B cell (primary cell): ENCODE measurements around the gene ATP12A. TPM values are rescaled to one million over a fixed set of nuclear protein-coding genes. Genes with fewer than 3 reads are reported as not detected.

ENCODE experiments used
- ATAC-seq: fragments of 200-7000 bp; cut with Tn5 transposase; one replicate; pipeline ENCODE4 v1.10.0; 2021; ENCODE audit warnings: low read depth, mild to moderate bottlenecking, moderate number of reproducible peaks, moderate library complexity
- CTCF ChIA-PET: fragments of 350-600 bp; sonication (Branson Sonifier 250); formaldehyde crosslinking; loops from one replicate; lab custom pipeline; 2021; ENCODE audit warnings: antibody characterized with exemption, inconsistent platforms; lab: Charles Lee
- POLR2A ChIA-PET: fragments of 350-600 bp; sonication (Branson Sonifier 250); formaldehyde crosslinking; loops from one replicate; lab custom pipeline; 2021; ENCODE audit warnings: antibody characterized with exemption; lab: Charles Lee
- DNase-seq: peaks from one replicate; pipeline ENCODE4 v3.0.0; 2013
- H2AFZ ChIP-seq: 2 replicates; pipeline ENCODE4 v1.6.1; 2012; ENCODE audit warnings: mild to moderate bottlenecking, low read depth, low read length; ENCODE audit not compliant: insufficient read depth, poor library complexity, severe bottlenecking
- H3K27ac ChIP-seq, 2 donors: 1 replicate in 1 of 2; 2 replicates in 1 of 2; pipeline ENCODE4 v1.5.1; 2012 to 2013; ENCODE audit warnings: low read length in 2 of 2, mild to moderate bottlenecking in 2 of 2, moderate library complexity in 1 of 2
- H3K27me3 ChIP-seq, 4 experiments: fragments of 200-600 bp in 1 of 4; sonication (generic) in 1 of 4; replicated peaks in 1 of 4; 1 replicate in 2 of 4; 2 replicates in 2 of 4; pipeline versions ENCODE4 v1.6.1 to v1.7.0; 2013 to 2016; ENCODE audit warnings: low read length in 3 of 4, mild to moderate bottlenecking in 2 of 4, mixed read lengths in 1 of 4, moderate library complexity in 1 of 4; ENCODE audit not compliant: insufficient read depth in 4 of 4, control insufficient read depth in 3 of 4; ENCODE audit errors: control extremely low read depth in 1 of 4
- H3K36me3 ChIP-seq, 2 experiments: replicated peaks in 1 of 2; 1 replicate in 1 of 2; 2 replicates in 1 of 2; pipeline versions ENCODE4 v1.6.1 to v1.7.1; 2013; ENCODE audit warnings: low read length in 1 of 2; ENCODE audit not compliant: insufficient read depth in 2 of 2, control insufficient read depth in 1 of 2; ENCODE audit errors: control extremely low read depth in 1 of 2, extremely low read depth in 1 of 2
- H3K4me1 ChIP-seq, 2 donors: fragments of 200-600 bp in 1 of 2; sonication (generic) in 1 of 2; 1 replicate in 1 of 2; 2 replicates in 1 of 2; pipeline versions ENCODE4 v1.5.1 to v1.6.1; 2013 to 2017; ENCODE audit warnings: low read length in 2 of 2; ENCODE audit not compliant: control insufficient read depth in 2 of 2, insufficient read depth in 2 of 2
- H3K4me2 ChIP-seq: replicated peaks from 2 replicates; pipeline ENCODE3; 2012; ENCODE audit warnings: mild to moderate bottlenecking, low read depth, low read length; ENCODE audit not compliant: poor library complexity, severe bottlenecking
- H3K4me3 ChIP-seq, 5 experiments: fragments of 200-600 bp in 1 of 5; sonication (generic) in 1 of 5; 1 replicate in 3 of 5; 2 replicates in 2 of 5; pipeline versions ENCODE4 v1.5.1 to v1.7.0; 2011 to 2016; ENCODE audit warnings: low read length in 4 of 5, mild to moderate bottlenecking in 4 of 5, low read depth in 2 of 5, control low read depth in 1 of 5, moderate library complexity in 1 of 5; ENCODE audit not compliant: insufficient read depth in 1 of 5; ENCODE audit errors: control extremely low read depth in 1 of 5, extremely low read depth in 1 of 5
- H3K79me2 ChIP-seq: fragments of 200-600 bp; sonication (generic); one replicate; pipeline ENCODE4 v1.6.0; 2016; ENCODE audit warnings: low read length; ENCODE audit not compliant: control insufficient read depth, insufficient read depth
- H3K9ac ChIP-seq: fragments of 200-600 bp; sonication (generic); 2 replicates; pipeline ENCODE4 v1.6.1; 2017; ENCODE audit warnings: mild to moderate bottlenecking, low read length, moderate library complexity
- H3K9me3 ChIP-seq, 3 donors: one replicate each; pipeline versions ENCODE4 v1.6.1 to v1.7.1; 2013; ENCODE audit warnings: low read length in 2 of 3; ENCODE audit not compliant: control insufficient read depth in 2 of 3, insufficient read depth in 1 of 3; ENCODE audit errors: control extremely low read depth in 1 of 3
- H4K20me1 ChIP-seq: 2 replicates; pipeline ENCODE4 v1.6.0; 2012; ENCODE audit warnings: mild to moderate bottlenecking, low read length; ENCODE audit not compliant: insufficient read depth, control insufficient read depth, poor library complexity, severe bottlenecking
- H3K27ac Mint-ChIP-seq: one replicate; pipeline ENCODE4 v1.8.0; 2021; ENCODE audit warnings: mixed read lengths
- H3K27me3 Mint-ChIP-seq: one replicate; pipeline ENCODE4 v1.8.0; 2021; ENCODE audit warnings: mixed read lengths
- H3K4me1 Mint-ChIP-seq: one replicate; pipeline ENCODE4 v1.8.0; 2021; ENCODE audit warnings: mixed read lengths
- H3K4me3 Mint-ChIP-seq: one replicate; pipeline ENCODE4 v1.8.0; 2021; ENCODE audit warnings: mixed read lengths
- H3K9me3 Mint-ChIP-seq: one replicate; pipeline ENCODE4 v1.8.0; 2022; ENCODE audit warnings: mixed read lengths; ENCODE audit not compliant: insufficient read depth
- CTCF ChIP-seq: fragments of 200-600 bp; IDR thresholded peaks from one replicate; pipeline ENCODE4 v1.8.0; 2022; ENCODE audit warnings: antibody characterized with exemption, mild to moderate bottlenecking
- EZH2 ChIP-seq: IDR thresholded peaks from 2 replicates; pipeline ENCODE4 v1.6.1; 2012; ENCODE audit warnings: borderline replicate concordance, low read depth, mild to moderate bottlenecking, moderate library complexity, low read length; ENCODE audit not compliant: insufficient read depth, poor library complexity, severe bottlenecking
- WGBS: methylation state at CpG from one replicate; pipeline ENCODE4 v1.1.5; 2013; ENCODE audit warnings: missing lambda C conversion rate; ENCODE audit not compliant: insufficient coverage; 5-methylcytosine and 5-hydroxymethylcytosine counted together
- intact Hi-C: fragments of 100-400 bp; cut with micrococcal nuclease; formaldehyde crosslinking; loops from one replicate; pipeline ENCODE4 v1.10.0; 2022
- polyA plus RNA-seq: library from polyadenylated mRNA; depleted of rRNA; stranded (reverse); fragments of >200 nt; gene quantifications from 2 replicates; pipeline ENCODE4 v1.2.3, GENCODE V29; 2012
- total RNA-seq, 2 donors: library from RNA; stranded (reverse); fragments of 120-200 nt in 1 of 2; gene quantifications; 1 replicate in 1 of 2; 2 replicates in 1 of 2; pipeline versions ENCODE4 v1.2.3 to v1.2.4, GENCODE V29; 2013 to 2022

The ATP12A gene
- total and polyA plus RNA-seq, 2 donors (not counting 1 experiment from before 2014, with no cell fraction given), result not detected

DNA sequence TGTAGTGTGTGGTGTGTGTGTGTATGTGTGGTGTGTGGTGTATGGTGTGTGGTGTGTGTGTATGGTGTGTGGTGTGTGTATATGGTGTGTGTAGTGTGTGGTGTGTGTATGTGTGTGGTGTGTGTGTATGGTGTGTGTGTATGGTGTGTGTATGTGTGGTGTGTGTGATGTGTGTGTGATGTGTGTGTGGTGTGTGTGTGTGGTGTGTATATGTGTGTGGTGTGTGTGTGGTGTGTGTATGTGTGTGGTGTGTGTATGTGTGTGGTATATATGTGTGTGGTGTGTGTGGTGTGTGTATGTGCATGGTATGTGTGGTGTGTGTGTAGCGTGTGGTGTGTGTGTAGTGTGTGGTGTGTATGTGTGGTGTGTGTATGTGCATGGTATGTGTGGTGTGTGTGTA, 1.7 kb downstream of the ATP12A start:
- no peak overlapping the region for H3K27ac Mint-ChIP-seq

GRCh38 chr13:24682353-24682752, 2.1 kb downstream of the ATP12A start:
- no peaks in the 10 kb centered on the region for H3K79me2 ChIP-seq
- no peak overlapping the region for H2AFZ ChIP-seq
- H3K36me3 ChIP-seq, result no peaks in the 10 kb centered on the region
- no peak overlapping the region for H3K9ac ChIP-seq
- H3K27ac ChIP-seq, result no peak overlapping the region
- Mint-ChIP-seq H3K27ac (no peak overlapping the region), H3K4me1 (peaks cover 19% of the 10 kb centered on the region), H3K9me3 (no peaks in the 10 kb centered on the region), H3K4me3 (no peak overlapping the region), H3K27me3 (peaks cover 29% of the 10 kb centered on the region)
- peaks cover 0 to 28% (median 15%) of the 10 kb centered on the region in 4 experiments for H3K27me3 ChIP-seq
- ChIA-PET POLR2A (no interaction called here), CTCF (interaction anchor here (0.6 to 1.8 kb wide), 8 partner anchors 9 to 1154 kb away, joined by 3 to 9 read pairs (median 4); no protein-coding TSS in a partner anchor)
- TF ChIP-seq EZH2 (no peak), CTCF (no peak)
- H3K4me3 ChIP-seq, result no peak overlapping the region
- DNase-seq (no peak), ATAC-seq (no peak)
- H3K9me3 ChIP-seq, result no peaks in the 10 kb centered on the region
- H4K20me1 ChIP-seq, result no peaks in the 10 kb centered on the region
- no peak overlapping the region for H3K4me2 ChIP-seq
- intact Hi-C loops, result no loop called here
- no CpG with 5 or more reads among the region's 2 CpGs for WGBS
- peaks cover 21 to 23% of the 10 kb centered on the region in 2 donors for H3K4me1 ChIP-seq

More for the DNA sequence above, 1.7 kb downstream of the ATP12A start:
- no peaks in the 10 kb centered on the region for H3K9me3 Mint-ChIP-seq
- no peak overlapping the region for H3K4me3 Mint-ChIP-seq
- H3K79me2 ChIP-seq, result no peaks in the 10 kb centered on the region
- no peak overlapping the region for H2AFZ ChIP-seq
- POLR2A ChIA-PET, result no interaction called here
- CTCF ChIA-PET, result interaction anchor here (0.6 to 1.8 kb wide), 2 partner anchors 9 to 1154 kb away, joined by 3 to 7 read pairs; no protein-coding TSS in a partner anchor
- peaks cover 0 to 32% (median 15%) of the 10 kb centered on the region in 4 experiments for H3K27me3 ChIP-seq
- H3K27me3 Mint-ChIP-seq, result peaks cover 31% of the 10 kb centered on the region
- WGBS, result 100% methylated on average over 1 of the region's 1 CpG
- peaks cover 21 to 23% of the 10 kb centered on the region in 2 donors for H3K4me1 ChIP-seq
- TF ChIP-seq CTCF (no peak), EZH2 (no peak)
- H3K9ac ChIP-seq, result no peak overlapping the region
- H4K20me1 ChIP-seq, result no peaks in the 10 kb centered on the region
- no peak overlapping the region for H3K4me3 ChIP-seq
- DNase-seq (no peak), ATAC-seq (no peak)
- H3K9me3 ChIP-seq, result no peaks in the 10 kb centered on the region
- intact Hi-C loops, result no loop called here
- peaks cover 19% of the 10 kb centered on the region for H3K4me1 Mint-ChIP-seq
- no peak overlapping the region for H3K4me2 ChIP-seq
- H3K36me3 ChIP-seq, result no peaks in the 10 kb centered on the region
- H3K27ac ChIP-seq, result no peak overlapping the region
